ENCODE measurements around the gene CHD1L.

DNA sequence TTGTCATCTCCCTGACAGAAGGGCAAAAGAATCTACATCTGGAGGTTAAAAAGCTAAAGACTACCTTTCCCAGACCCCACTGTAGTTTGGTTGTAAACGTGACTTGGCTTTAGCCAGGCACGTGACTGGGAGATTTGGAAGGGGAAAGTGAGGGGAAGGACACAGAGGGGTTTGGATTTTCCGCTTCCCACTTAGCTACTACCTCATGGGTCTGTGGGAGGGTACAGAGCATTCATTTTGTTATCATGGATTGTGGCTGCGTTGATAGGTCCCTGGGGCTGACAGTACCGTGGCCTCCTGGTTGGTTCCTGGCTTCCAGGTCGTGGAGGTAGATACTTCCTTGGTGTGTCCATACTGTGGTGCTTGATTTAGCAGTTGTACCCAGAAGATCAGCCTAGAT, 2.6 kb downstream of the CHD1L start:
- TF ChIP-seq, protein P1, sequence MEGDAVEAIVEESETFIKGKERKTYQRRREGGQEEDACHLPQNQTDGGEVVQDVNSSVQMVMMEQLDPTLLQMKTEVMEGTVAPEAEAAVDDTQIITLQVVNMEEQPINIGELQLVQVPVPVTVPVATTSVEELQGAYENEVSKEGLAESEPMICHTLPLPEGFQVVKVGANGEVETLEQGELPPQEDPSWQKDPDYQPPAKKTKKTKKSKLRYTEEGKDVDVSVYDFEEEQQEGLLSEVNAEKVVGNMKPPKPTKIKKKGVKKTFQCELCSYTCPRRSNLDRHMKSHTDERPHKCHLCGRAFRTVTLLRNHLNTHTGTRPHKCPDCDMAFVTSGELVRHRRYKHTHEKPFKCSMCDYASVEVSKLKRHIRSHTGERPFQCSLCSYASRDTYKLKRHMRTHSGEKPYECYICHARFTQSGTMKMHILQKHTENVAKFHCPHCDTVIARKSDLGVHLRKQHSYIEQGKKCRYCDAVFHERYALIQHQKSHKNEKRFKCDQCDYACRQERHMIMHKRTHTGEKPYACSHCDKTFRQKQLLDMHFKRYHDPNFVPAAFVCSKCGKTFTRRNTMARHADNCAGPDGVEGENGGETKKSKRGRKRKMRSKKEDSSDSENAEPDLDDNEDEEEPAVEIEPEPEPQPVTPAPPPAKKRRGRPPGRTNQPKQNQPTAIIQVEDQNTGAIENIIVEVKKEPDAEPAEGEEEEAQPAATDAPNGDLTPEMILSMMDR (IDR thresholded peaks at IDR 0.05; ENCODE audit: insufficient read depth, low read length): no peak
- TF ChIP-seq, protein P2, sequence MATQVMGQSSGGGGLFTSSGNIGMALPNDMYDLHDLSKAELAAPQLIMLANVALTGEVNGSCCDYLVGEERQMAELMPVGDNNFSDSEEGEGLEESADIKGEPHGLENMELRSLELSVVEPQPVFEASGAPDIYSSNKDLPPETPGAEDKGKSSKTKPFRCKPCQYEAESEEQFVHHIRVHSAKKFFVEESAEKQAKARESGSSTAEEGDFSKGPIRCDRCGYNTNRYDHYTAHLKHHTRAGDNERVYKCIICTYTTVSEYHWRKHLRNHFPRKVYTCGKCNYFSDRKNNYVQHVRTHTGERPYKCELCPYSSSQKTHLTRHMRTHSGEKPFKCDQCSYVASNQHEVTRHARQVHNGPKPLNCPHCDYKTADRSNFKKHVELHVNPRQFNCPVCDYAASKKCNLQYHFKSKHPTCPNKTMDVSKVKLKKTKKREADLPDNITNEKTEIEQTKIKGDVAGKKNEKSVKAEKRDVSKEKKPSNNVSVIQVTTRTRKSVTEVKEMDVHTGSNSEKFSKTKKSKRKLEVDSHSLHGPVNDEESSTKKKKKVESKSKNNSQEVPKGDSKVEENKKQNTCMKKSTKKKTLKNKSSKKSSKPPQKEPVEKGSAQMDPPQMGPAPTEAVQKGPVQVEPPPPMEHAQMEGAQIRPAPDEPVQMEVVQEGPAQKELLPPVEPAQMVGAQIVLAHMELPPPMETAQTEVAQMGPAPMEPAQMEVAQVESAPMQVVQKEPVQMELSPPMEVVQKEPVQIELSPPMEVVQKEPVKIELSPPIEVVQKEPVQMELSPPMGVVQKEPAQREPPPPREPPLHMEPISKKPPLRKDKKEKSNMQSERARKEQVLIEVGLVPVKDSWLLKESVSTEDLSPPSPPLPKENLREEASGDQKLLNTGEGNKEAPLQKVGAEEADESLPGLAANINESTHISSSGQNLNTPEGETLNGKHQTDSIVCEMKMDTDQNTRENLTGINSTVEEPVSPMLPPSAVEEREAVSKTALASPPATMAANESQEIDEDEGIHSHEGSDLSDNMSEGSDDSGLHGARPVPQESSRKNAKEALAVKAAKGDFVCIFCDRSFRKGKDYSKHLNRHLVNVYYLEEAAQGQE (IDR thresholded peaks at IDR 0.05; ENCODE audit: insufficient replicate concordance, low read depth): no peak
